NCI-H146 (cell line): ENCODE data around the gene NEK5.
"Not testable (repeated sequence)": the region's sequence is repeated elsewhere in the genome, so short reads cannot be mapped to it uniquely, and the experiment has no call there.

Experiments
- DNase-seq: peaks from one replicate; lab custom pipeline; 2025; lab: John Stamatoyannopoulos, UW

Gene NEK5

GRCh38 chr13:52067237-52067636, 61.6 kb downstream of the NEK5 start:
- no peak for DNase-seq

GRCh38 chr13:52061587-52061986, 67.3 kb downstream of the NEK5 start:
- DNase-seq = no peak

- DNase-seq = not testable (repeated sequence)
These were observed 67.8 kb downstream of the NEK5 start for GRCh38 chr13:52061064-52061463.

- DNase-seq = no peak
These were observed 75.4 kb downstream of the NEK5 start for GRCh38 chr13:52053460-52053859.

GRCh38 chr13:52051400-52051799, 77.5 kb downstream of the NEK5 start:
- no peak for DNase-seq

GRCh38 chr13:52048516-52048915, 80.4 kb downstream of the NEK5 start:
- DNase-seq = no peak

GRCh38 chr13:52047463-52047862, 81.4 kb downstream of the NEK5 start:
- DNase-seq = no peak

GRCh38 chr13:52043675-52044074, 85.2 kb downstream of the NEK5 start:
- DNase-seq = no peak

- peak; percentile 60 for DNase-seq
These were observed 92.8 kb downstream of the NEK5 start for GRCh38 chr13:52036037-52036436.

- DNase-seq = peak; percentile 49
These were observed 94.2 kb downstream of the NEK5 start for GRCh38 chr13:52034616-52035226.

- DNase-seq = no peak
These were observed 95.8 kb downstream of the NEK5 start for GRCh38 chr13:52033039-52033438.

- DNase-seq = not testable (repeated sequence)
These were observed 98.5 kb downstream of the NEK5 start for GRCh38 chr13:52030401-52030800.

GRCh38 chr13:52029569-52029968, 99.3 kb downstream of the NEK5 start:
- DNase-seq = no peak

GRCh38 chr13:52027832-52028231, 101.0 kb downstream of the NEK5 start:
- DNase-seq = no peak

- DNase-seq = no peak
These were observed 102.6 kb downstream of the NEK5 start for GRCh38 chr13:52026246-52026626.

GRCh38 chr13:52025475-52026245, 103.2 kb downstream of the NEK5 start:
- DNase-seq = no peak

GRCh38 chr13:52024481-52024880, 104.4 kb downstream of the NEK5 start, which contains the start of gene UTP14C:
UTP14C (plus strand) TSS chr13:52024691; CDS start chr13:52028805, 4,114 bp downstream.
- no peak for DNase-seq

GRCh38 chr13:52022356-52022755, 106.5 kb downstream of the NEK5 start:
- no peak for DNase-seq

GRCh38 chr13:52020191-52020590, 108.7 kb downstream of the NEK5 start:
- DNase-seq = no peak

- DNase-seq = no peak
These were observed 112.6 kb downstream of the NEK5 start for GRCh38 chr13:52016296-52016695.

GRCh38 chr13:52012512-52012836, 116.4 kb downstream of the NEK5 start:
- DNase-seq = no peak

- DNase-seq = peak; percentile 97
These were observed 117.0 kb downstream of the NEK5 start, which contains the start of gene ALG11 for GRCh38 chr13:52011632-52012511. ALG11 (plus strand) TSS chr13:52012398; CDS start chr13:52012419, 21 bp downstream.
